ENCODE results near the gene SREBF1. TPM values are rescaled to one million over a fixed set of nuclear protein-coding genes. Genes with fewer than 3 reads are reported as not detected.

Gene SREBF1
- total RNA-seq, 4 donors from 2014 or later: 16.1 to 90.7 (median 56.1) TPM

DNA sequence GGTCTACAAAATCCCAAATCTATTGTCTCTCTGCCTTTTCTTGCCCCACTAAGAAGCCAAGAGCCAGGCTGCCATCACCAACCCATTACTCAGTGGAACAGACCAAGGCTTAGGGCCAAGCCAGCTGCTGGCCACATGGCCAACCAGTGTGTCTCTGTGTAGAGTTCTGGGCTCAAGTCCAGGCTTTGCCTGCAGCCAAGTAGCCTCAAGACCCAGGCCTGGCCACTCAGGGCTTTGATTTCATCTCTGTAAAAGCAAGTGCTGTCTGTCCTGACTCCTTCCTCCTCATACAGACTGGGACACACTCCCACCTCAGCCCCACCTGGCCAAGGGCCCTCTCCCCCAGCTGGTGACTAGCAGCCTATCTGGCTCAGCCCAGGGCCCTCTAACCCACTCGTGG is 14.6 kb downstream of the SREBF1 start:
- H3K27ac ChIP-seq: peak overlapping the region; percentile 32 to 86 (median 71)
- H3K27me3 ChIP-seq: no peaks in the 10 kb centered on the region
- no peaks in the 10 kb centered on the region for H3K9me3 ChIP-seq
- no CpG with 5 or more reads among the region's 1 CpG for WGBS, 2 donors (ENCODE audit: low coverage in 1 of 2)
- ATAC-seq: peak; percentile 36
- peaks cover 0 to 36% of the 10 kb centered on the region in 2 donors for H3K36me3 ChIP-seq
- H3K4me1 ChIP-seq: peaks cover 9 to 97% (median 36%) of the 10 kb centered on the region in 3 donors
- no peak for TF ChIP-seq POLR2A (IDR thresholded peaks at IDR 0.05)
- TF ChIP-seq, protein P1, sequence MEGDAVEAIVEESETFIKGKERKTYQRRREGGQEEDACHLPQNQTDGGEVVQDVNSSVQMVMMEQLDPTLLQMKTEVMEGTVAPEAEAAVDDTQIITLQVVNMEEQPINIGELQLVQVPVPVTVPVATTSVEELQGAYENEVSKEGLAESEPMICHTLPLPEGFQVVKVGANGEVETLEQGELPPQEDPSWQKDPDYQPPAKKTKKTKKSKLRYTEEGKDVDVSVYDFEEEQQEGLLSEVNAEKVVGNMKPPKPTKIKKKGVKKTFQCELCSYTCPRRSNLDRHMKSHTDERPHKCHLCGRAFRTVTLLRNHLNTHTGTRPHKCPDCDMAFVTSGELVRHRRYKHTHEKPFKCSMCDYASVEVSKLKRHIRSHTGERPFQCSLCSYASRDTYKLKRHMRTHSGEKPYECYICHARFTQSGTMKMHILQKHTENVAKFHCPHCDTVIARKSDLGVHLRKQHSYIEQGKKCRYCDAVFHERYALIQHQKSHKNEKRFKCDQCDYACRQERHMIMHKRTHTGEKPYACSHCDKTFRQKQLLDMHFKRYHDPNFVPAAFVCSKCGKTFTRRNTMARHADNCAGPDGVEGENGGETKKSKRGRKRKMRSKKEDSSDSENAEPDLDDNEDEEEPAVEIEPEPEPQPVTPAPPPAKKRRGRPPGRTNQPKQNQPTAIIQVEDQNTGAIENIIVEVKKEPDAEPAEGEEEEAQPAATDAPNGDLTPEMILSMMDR (IDR thresholded peaks at IDR 0.05): no peak
- no peak for TF ChIP-seq EP300 (IDR thresholded peaks at IDR 0.05)
- peak; percentile 40 for TF ChIP-seq POLR2AphosphoS5 (IDR thresholded peaks at IDR 0.05)
- peak overlapping the region; percentile 54 to 55 for H3K4me3 ChIP-seq

DNA sequence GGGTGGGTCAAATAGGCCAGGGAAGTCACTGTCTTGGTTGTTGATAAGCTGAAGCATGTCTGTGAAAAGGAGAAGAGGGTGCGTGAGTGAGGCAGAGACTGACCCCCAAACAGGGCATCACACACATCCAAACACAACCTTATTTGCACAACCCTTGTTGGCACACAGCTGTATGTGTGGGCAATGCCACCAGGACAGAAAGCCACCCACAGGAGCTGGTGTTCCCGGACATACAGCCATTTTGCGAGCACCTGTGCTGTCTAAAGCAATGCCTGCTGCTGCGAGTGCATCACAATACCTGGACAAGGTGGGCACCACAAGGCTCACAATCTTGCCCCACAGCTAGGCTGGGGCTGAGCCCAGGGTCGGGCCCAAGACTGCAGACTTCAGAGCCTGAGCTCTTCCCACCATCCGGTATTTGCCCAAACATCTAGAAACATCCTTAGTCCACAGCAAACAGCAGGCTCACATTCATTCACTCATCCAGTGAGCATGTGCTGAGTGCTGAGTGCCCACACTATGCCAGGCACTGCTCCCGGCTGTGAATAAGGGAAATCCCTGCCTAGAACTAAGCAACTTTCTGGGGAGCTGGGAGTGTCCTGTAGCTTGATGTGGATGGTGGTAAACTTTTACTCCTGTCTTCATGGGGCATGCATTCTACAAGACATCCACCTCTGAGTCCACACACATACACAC is 16.2 kb downstream of the SREBF1 start:
- TF ChIP-seq EP300 (IDR thresholded peaks at IDR 0.05): no peak
- TF ChIP-seq, protein P1 (IDR thresholded peaks at IDR 0.05): no peak
- no peak for TF ChIP-seq POLR2AphosphoS5 (IDR thresholded peaks at IDR 0.05)
- no peak for TF ChIP-seq POLR2A (IDR thresholded peaks at IDR 0.05)
- Histone ChIP-seq H3K27me3 (no peaks in the 10 kb centered on the region), H3K4me3 (peak overlapping the region in 1 of 2 donors; percentile 55), H3K36me3 (peaks cover 0 to 49% of the 10 kb centered on the region in 2 donors), H3K4me1 (peaks cover 9 to 95% (median 32%) of the 10 kb centered on the region in 3 donors), H3K27ac (peak overlapping the region in 2 of 4 donors; percentile 16 to 54), H3K9me3 (no peaks in the 10 kb centered on the region)
- no peak for ATAC-seq
- WGBS, 2 donors (ENCODE audit: low coverage in 1 of 2): 81 to 83% methylated on average over 2 to 3 of the region's 7 CpGs

DNA sequence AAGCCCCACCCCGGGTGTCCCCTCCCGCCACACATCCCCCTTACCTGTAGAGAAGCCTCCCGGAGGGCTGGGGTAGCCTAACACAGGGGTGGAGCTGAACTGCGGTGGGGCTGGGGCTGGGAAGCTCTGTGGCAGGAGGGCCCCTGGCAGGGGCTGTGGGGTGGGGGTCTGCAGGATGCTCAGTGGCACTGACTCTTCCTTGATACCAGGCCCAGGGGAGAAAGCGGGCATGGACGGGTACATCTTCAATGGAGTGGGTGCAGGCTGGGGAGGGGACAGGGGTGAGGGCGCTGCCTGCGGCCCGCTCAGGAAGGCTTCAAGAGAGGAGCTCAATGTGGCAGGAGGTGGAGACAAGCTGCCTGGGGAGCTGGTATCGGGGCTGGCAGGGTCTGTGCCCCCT is 16.7 kb downstream of the SREBF1 start:
- Histone ChIP-seq H3K36me3 (peaks cover 0 to 54% of the 10 kb centered on the region in 2 donors), H3K4me3 (peak overlapping the region in 1 of 2 donors; percentile 55), H3K27ac (peak overlapping the region in 2 of 4 donors; percentile 54 to 66), H3K27me3 (no peaks in the 10 kb centered on the region), H3K9me3 (no peaks in the 10 kb centered on the region), H3K4me1 (peaks cover 6 to 95% (median 26%) of the 10 kb centered on the region in 3 donors)
- ATAC-seq: no peak
- WGBS, 2 donors (ENCODE audit: low coverage in 1 of 2): 74% methylated on average over 4 of the region's 10 CpGs; no CpG with 5 or more reads in 1 of the 2 donors
- TF ChIP-seq POLR2A (IDR thresholded peaks at IDR 0.05): no peak
- no peak for TF ChIP-seq EP300 (IDR thresholded peaks at IDR 0.05)
- TF ChIP-seq, protein P1 (IDR thresholded peaks at IDR 0.05): no peak
- TF ChIP-seq POLR2AphosphoS5 (IDR thresholded peaks at IDR 0.05): no peak

DNA sequence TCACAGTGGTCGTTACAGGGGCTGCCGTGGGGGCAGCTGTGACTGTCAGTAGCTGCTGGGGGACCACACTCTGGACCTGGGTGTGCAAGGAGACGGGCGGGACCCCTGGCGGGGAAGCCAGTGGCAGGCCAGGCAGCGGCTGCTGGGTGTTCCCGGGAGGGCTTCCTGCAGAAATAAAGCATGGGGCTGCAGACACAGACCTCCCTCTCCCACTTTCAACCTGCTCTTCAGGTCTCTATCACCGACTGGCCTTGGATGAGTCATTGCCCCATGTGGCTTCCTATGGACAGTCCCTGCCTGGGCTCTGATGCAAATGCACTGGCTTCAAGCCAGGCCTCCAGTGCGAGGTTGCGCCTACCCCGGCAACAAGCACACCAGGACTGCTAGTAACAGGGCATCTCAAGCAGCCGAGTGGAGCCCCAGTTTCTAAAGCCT is 17.2 kb downstream of the SREBF1 start:
- peak overlapping the region in 3 of 4 donors; percentile 6 to 66 (median 54) for H3K27ac ChIP-seq
- H3K4me3 ChIP-seq: peak overlapping the region in 1 of 2 donors; percentile 55
- H3K9me3 ChIP-seq: no peaks in the 10 kb centered on the region
- peaks cover under 1 to 95% (median 22%) of the 10 kb centered on the region in 3 donors for H3K4me1 ChIP-seq
- no peak for TF ChIP-seq EP300 (IDR thresholded peaks at IDR 0.05)
- H3K36me3 ChIP-seq: peaks cover 0 to 59% of the 10 kb centered on the region in 2 donors
- ATAC-seq: no peak
- WGBS, 2 donors (ENCODE audit: low coverage in 1 of 2): no CpG with 5 or more reads among the region's 12 CpGs
- H3K27me3 ChIP-seq: no peaks in the 10 kb centered on the region

DNA sequence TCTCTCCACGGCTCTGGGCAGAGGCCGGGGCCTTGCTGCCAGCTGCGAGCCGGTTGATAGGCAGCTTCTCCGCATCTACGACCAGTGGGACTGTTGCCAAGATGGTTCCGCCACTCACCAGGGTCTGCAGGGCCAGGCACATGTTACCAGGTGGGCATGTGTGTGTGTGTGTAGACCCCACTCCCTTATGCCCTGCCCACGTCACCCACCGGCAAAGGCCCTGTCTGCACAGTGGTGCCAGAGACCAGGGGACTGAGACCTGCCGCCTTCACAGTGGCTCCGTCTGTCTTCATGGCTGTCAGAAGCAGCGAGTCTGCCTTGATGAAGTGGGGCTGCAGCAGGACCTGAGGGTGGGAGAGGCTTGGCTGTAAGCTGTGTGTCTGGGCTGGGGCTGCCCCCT is 17.7 kb downstream of the SREBF1 start:
- no peaks in the 10 kb centered on the region for H3K9me3 ChIP-seq
- 50% methylated on average over 2 of the region's 12 CpGs; no CpG with 5 or more reads in 1 of the 2 donors for WGBS, 2 donors (ENCODE audit: low coverage in 1 of 2)
- no peaks in the 10 kb centered on the region for H3K27me3 ChIP-seq
- peaks cover 0 to 64% of the 10 kb centered on the region in 2 donors for H3K36me3 ChIP-seq
- H3K4me3 ChIP-seq: no peak overlapping the region
- H3K27ac ChIP-seq: peak overlapping the region in 3 of 4 donors; percentile 6 to 66 (median 41)
- H3K4me1 ChIP-seq: peaks cover 0 to 95% (median 17%) of the 10 kb centered on the region in 3 donors
- no peak for TF ChIP-seq POLR2AphosphoS5 (IDR thresholded peaks at IDR 0.05)
- no peak for TF ChIP-seq EP300 (IDR thresholded peaks at IDR 0.05)
- TF ChIP-seq, protein P1 (IDR thresholded peaks at IDR 0.05): no peak
- no peak for TF ChIP-seq POLR2A (IDR thresholded peaks at IDR 0.05)
- no peak for ATAC-seq
